ENCODE results near the gene TRIM51G.
"Not testable (repeated sequence)": the region's sequence is repeated elsewhere in the genome, so short reads cannot be mapped to it uniquely, and the experiment has no call there.

Gene TRIM51G, protein sequence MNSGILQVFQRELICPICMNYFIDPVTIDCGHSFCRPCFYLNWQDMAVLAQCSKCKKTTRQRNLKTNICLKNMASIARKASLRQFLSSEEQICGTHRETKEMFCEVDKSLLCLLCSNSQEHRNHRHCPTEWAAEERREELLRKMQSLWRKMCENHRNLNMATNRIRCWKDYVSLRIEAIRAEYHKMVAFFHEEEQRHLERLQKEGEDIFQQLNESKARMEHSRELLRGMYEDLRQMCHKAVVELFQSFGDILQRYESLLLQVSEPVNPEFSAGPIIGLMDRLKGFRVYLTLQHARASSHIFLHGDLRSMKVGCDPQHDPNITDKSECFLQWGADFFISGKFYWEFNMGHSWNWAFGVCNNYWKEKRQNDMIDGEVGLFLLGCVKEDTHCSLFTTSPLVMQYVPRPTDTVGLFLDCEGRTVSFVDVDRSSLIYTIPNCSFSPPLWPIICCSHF

DNA sequence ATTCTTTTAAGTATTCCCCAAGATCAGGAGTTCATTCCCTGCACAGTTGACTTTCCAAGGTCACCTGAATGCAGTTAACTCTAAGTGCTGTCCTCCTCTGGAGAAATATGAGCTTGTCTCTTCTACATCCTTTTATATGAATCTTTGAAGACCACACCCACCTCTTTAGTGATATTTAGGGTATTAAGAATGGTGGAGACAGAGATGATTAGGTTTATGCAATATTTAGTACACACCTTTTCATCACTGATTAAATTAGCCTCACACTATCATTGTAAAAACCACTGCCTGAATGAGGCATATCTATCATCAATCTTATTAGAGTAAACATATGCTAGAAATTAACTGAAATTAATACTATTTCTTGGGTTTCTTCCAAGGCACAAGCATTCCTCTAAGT, at the start of gene TRIM51G:
Gene TRIM51G, minus strand, starts transcription at position 101 of the 400 bp plus-strand sequence. CDS start 2,190 bp downstream, outside the sequence.
- not testable (repeated sequence) for DNase-seq (ENCODE audit: low spot score)

DNA sequence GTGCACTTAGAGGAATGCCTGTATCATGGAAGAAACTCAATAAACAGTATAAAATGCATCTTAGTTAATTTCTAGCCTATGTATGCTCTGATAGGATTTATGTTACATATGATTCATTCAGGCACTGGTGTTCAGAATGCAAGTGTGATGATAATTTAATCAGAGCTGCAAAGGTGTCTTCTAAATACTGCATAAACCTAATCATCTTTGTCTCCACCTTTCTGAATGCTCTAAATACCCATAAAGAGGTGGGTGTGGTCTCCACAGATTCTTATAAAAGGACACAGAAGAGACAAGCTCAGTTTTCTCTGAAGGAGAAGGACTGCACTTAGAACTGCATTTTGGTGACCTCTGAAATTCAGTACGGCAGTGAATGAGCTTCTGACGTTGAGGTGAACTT, 44.8 kb upstream of the TRIM51G start, which contains the start of gene TRIM49B:
Gene TRIM49B, plus strand, starts transcription at position 301 of the 400 bp plus-strand sequence. CDS start 2,777 bp downstream, outside the sequence.
- DNase-seq (ENCODE audit: low spot score), result not testable (repeated sequence)

DNA sequence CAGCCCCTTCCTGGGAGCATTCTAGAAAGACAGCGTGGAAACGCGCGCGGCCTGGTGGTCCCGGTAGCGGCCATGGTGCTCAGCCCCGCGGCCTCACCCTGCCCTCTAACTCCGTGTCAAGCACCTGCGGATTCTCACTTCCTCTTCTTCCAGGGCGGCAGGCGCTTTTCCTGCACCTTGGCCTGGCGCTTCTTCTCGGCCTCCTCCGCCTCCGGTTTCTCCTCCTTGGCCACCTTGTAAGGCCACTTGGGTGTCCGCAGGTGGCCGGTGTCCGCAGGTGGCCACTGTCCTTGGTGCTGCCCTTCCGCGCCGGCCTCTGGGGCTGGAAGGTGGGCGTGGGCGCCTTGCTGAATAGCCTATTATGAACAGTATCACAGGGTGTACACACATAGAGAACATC, 15.1 kb downstream of the TRIM51G start:
- not testable (repeated sequence) for DNase-seq (ENCODE audit: low spot score)

DNA sequence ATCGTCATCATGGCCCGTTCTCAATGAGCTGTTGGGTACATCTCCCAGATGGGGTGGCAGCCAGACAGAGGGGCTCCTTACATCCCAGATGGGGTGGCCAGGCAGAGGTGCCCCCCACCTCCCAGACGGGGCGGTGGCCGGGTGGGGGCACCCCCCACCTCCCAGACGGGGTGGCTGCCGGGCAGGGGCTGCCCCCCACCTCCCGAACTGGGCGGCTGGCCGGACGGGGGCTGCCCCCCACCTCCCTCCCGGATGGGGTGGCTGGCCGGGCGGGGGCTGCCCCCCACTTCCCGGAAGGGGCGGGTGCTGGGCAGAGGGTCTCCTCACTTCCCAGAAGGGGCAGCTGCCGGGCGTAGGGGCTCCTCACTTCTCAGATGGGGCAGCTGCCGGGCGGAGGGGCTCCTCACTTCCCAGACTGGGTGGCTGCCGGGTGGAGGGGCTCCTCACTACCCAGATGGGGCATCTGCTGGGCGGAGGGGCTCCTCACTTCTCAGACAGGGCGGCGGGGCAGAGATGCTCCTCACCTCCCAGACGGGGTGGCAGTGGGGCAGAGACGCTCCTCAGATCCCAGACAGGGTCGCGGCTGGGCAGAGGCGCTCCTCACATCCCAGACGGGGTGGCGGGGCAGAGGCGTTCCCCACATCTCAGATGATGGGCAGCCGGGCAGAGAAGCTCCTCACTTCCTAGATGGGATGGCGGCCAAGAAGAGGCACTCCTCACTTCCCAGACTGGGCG, 28.2 kb downstream of the TRIM51G start:
- DNase-seq (ENCODE audit: low spot score), result not testable (repeated sequence)

DNA sequence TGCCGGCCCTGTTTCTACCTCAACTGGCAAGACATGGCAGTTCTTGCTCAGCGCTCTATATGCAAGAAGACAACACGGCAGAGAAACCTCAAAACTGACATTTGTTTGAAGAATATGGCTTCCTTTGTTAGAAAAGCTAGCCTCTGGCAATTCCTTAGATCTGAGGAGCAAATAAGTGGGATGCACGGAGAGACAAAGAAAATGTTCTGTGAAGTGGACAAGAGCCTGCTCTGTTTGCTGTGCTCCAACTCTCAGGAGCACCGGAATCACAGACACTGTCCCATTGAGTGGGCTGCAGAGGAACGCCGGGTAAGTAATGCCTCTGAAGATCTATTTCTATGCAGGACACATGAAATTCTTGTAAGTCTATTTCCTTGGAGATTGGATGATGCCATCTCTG, 37.9 kb downstream of the TRIM51G start:
- not testable (repeated sequence) for DNase-seq (ENCODE audit: low spot score)

Measured in CD4-positive, alpha-beta T cell treated with Interleukin-15 for 4 hours (primary cell).